Measurements from ENCODE around the gene HAGH. TPM values are rescaled to one million over a fixed set of nuclear protein-coding genes. Genes with fewer than 3 reads are reported as not detected.
A peak's percentile ranks its signal among the peaks of the same experiment; 100 is the strongest.

HAGH gene
- total RNA-seq, 4 donors from 2014 or later: 124 to 245 (median 175) TPM

DNA sequence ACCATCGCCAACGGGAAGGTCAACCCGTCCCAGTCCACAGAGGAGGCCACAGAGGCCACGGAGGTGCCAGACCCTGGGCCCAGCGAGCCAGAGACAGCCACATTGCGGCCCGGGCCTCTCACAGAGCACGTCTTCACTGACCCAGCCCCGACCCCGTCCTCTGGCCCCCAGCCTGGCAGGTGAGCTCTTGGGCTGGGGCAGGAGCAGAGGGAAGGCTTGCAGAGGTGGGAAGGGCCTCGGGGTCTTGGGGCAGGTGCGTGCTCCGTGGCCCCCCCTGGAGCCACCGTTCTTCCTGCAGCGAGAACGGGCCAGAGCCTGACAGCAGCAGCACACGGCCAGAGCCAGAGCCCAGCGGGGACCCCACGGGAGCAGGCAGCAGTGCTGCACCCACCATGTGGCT, 60.4 kb downstream of the HAGH start:
- H3K27ac ChIP-seq: no peak overlapping the region

DNA sequence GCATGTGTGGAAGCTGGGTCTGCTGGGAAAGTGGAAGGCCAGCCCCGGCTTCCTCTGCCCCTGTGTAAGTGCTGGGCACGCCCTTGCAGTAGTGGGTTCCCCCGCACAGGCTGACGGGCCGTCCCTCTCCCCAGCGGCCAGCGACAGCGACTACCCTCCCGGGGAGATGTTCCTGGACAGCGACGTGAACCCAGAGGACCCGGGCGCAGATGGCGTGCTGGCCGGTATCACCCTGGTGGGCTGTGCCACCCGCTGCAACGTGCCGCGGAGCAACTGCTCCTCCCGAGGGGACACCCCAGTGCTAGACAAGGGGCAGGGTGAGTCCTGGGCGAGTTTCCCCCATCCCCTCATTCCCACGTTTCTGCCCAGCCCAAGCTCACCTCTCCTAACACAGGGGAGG, 60.8 kb downstream of the HAGH start:
- TF ChIP-seq EP300 (IDR thresholded peaks at IDR 0.05) (no peak), POLR2A (IDR thresholded peaks at IDR 0.05) (no peak), POLR2AphosphoS5 (IDR thresholded peaks at IDR 0.05) (no peak), CTCF (IDR thresholded peaks at IDR 0.05) (no peak)
- no peaks in the 10 kb centered on the region for H3K9me3 ChIP-seq
- 100% methylated on average over 1 of the region's 22 CpGs; no CpG with 5 or more reads in 1 of the 2 donors for WGBS, 2 donors (ENCODE audit: low coverage in 1 of 2)
- H3K36me3 ChIP-seq: peaks cover 0 to 91% of the 10 kb centered on the region in 2 donors
- no peaks in the 10 kb centered on the region for H3K27me3 ChIP-seq
- H3K27ac ChIP-seq: no peak overlapping the region
- ATAC-seq: no peak
- H3K4me3 ChIP-seq: no peak overlapping the region
- H3K4me1 ChIP-seq: peaks cover 0 to 34% (median 13%) of the 10 kb centered on the region in 3 donors

More for the DNA sequence above, 60.4 kb downstream of the HAGH start:
- Histone ChIP-seq H3K4me1 (peaks cover 0 to 36% (median 13%) of the 10 kb centered on the region in 3 donors), H3K4me3 (no peak overlapping the region), H3K36me3 (peaks cover 0 to 87% of the 10 kb centered on the region in 2 donors), H3K9me3 (no peaks in the 10 kb centered on the region), H3K27me3 (no peaks in the 10 kb centered on the region)
- no peak for ATAC-seq
- WGBS, 2 donors (ENCODE audit: low coverage in 1 of 2): 70% methylated on average over 5 of the region's 19 CpGs; no CpG with 5 or more reads in 1 of the 2 donors
- no peak for TF ChIP-seq POLR2A (IDR thresholded peaks at IDR 0.05)
- no peak for TF ChIP-seq EP300 (IDR thresholded peaks at IDR 0.05)
- no peak for TF ChIP-seq POLR2AphosphoS5 (IDR thresholded peaks at IDR 0.05)
- no peak for TF ChIP-seq CTCF (IDR thresholded peaks at IDR 0.05)

- no peak for ATAC-seq
- Histone ChIP-seq H3K9me3 (no peaks in the 10 kb centered on the region), H3K4me1 (peaks cover 0 to 26% (median 6%) of the 10 kb centered on the region in 3 donors), H3K4me3 (no peak overlapping the region), H3K27ac (no peak overlapping the region), H3K36me3 (peaks cover 0 to 100% of the 10 kb centered on the region in 2 donors), H3K27me3 (no peaks in the 10 kb centered on the region)
- no peak for TF ChIP-seq CTCF (IDR thresholded peaks at IDR 0.05)
- TF ChIP-seq EP300 (IDR thresholded peaks at IDR 0.05): no peak
- TF ChIP-seq POLR2A (IDR thresholded peaks at IDR 0.05): no peak
- no peak for TF ChIP-seq POLR2AphosphoS5 (IDR thresholded peaks at IDR 0.05)
- 80% methylated on average over 3 of the region's 21 CpGs; no CpG with 5 or more reads in 1 of the 2 donors for WGBS, 2 donors (ENCODE audit: low coverage in 1 of 2)
Measured at GRCh38 chr16:1764971-1765370, 61.7 kb downstream of the HAGH start.

DNA sequence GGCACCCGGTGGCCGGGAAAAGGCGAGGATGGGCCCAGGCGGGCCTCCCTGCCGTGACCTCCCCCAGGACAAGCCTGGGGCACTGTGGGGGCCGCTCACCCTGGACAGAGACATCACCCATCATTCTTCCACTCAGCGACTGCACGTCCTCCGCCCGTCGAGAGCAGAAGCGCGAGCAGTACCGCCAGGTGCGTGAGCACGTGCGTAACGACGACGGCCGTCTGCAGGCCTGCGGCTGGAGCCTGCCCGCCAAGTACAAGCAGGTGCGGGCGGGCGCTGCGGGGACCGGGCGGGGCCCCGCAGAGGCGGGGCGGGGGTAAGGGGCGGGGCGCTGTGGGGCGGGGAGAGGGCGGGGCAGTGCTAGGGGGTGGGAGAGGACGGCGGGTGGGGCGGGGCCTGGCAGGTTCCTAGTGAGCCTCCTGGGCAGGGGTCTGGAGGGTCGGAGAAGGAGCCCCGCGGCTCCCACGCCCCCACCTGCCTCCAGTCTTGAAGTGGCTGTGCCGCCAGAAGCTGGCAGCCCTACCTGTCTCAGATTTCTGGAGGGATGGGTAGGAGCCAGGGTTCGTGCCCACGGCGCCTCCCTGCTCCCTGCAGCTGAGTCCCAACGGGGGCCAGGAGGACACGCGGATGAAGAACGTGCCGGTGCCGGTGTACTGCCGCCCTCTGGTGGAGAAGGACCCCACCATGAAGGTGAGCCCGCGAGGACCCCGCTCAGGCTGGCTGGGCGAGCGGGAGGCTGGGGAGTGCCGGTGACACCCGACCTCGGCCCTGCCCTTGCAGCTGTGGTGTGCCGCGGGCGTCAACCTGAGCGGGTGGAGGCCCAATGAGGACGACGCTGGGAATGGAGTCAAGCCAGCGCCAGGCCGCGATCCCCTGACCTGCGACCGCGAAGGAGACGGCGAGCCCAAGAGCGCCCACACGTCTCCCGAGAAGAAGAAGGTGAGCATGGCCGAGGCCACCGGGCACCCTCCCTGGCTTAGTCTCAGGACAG, 62.8 kb downstream of the HAGH start:
- Histone ChIP-seq H3K27me3 (no peaks in the 10 kb centered on the region), H3K36me3 (peaks cover 0 to 100% of the 10 kb centered on the region in 2 donors), H3K9me3 (no peaks in the 10 kb centered on the region), H3K27ac (peak overlapping the region in 2 of 4 donors; percentile 19 to 33), H3K4me1 (peaks cover 0 to 14% (median 0%) of the 10 kb centered on the region in 3 donors), H3K4me3 (no peak overlapping the region)
- peak in 3 of 4 experiments; percentile 30 to 42 (median 41) for TF ChIP-seq CTCF (IDR thresholded peaks at IDR 0.05)
- TF ChIP-seq EP300 (IDR thresholded peaks at IDR 0.05): no peak
- TF ChIP-seq POLR2AphosphoS5 (IDR thresholded peaks at IDR 0.05): no peak
- 40 to 68% methylated on average over 2 to 20 of the region's 81 CpGs for WGBS, 2 donors (ENCODE audit: low coverage in 1 of 2)
- ATAC-seq: peak; percentile 12
